Kidney epithelial cell (primary cell): ENCODE measurements around the gene ATP8A1. TPM values are rescaled to one million over a fixed set of nuclear protein-coding genes. Genes with fewer than 3 reads are reported as not detected.
A peak's percentile ranks its signal among the peaks of the same experiment; 100 is the strongest.

ENCODE experiments used
- DNase-seq: peaks from one replicate; pipeline ENCODE4 v3.0.0-alpha.2; 2010; ENCODE audit warnings: low read depth
- H3K27me3 ChIP-seq: 2 replicates; pipeline ENCODE4 v1.6.0; 2011; ENCODE audit warnings: low read length; ENCODE audit not compliant: control insufficient read depth, insufficient read depth
- H3K36me3 ChIP-seq: 2 replicates; pipeline ENCODE4 v1.5.1; 2011; ENCODE audit warnings: low read length; ENCODE audit not compliant: control insufficient read depth, insufficient read depth
- H3K4me3 ChIP-seq: 2 replicates; pipeline ENCODE4 v1.5.1; 2011; ENCODE audit warnings: low read depth, mild to moderate bottlenecking, control low read depth, low read length
- CTCF ChIP-seq: IDR thresholded peaks from 2 replicates; pipeline ENCODE4 v1.5.1; 2011; ENCODE audit warnings: mild to moderate bottlenecking, moderate library complexity, low read length, control low read depth, inconsistent platforms; ENCODE audit not compliant: insufficient read depth, poor library complexity, severe bottlenecking
- total RNA-seq: library from RNA; depleted of rRNA; stranded (reverse); fragments of >200 nt; gene quantifications from 2 replicates; pipeline ENCODE4 v1.2.3, GENCODE V29; 2015

The ATP8A1 gene
- total RNA-seq, 1 donor from 2014 or later: 3.3 TPM

- no peaks in the 10 kb centered on the region for H3K27me3 ChIP-seq
- TF ChIP-seq CTCF: no peak
- no peak for DNase-seq
These were observed 83.7 kb downstream of the ATP8A1 start for GRCh38 chr4:42573249-42573648.

GRCh38 chr4:42570221-42570620 lies 86.7 kb downstream of the ATP8A1 start:
- Histone ChIP-seq H3K4me3 (no peak overlapping the region), H3K27me3 (no peaks in the 10 kb centered on the region), H3K36me3 (no peaks in the 10 kb centered on the region)
- no peak for DNase-seq
- no peak for TF ChIP-seq CTCF

More at GRCh38 chr4:42573249-42573648, 83.7 kb downstream of the ATP8A1 start:
- H3K4me3 ChIP-seq: no peak overlapping the region
- no peaks in the 10 kb centered on the region for H3K36me3 ChIP-seq

GRCh38 chr4:42568610-42569207 lies 88.2 kb downstream of the ATP8A1 start:
- H3K4me3 ChIP-seq: no peak overlapping the region
- TF ChIP-seq CTCF: peak; percentile 70
- no peaks in the 10 kb centered on the region for H3K27me3 ChIP-seq
- DNase-seq: peak; percentile 14
- no peaks in the 10 kb centered on the region for H3K36me3 ChIP-seq

DNA sequence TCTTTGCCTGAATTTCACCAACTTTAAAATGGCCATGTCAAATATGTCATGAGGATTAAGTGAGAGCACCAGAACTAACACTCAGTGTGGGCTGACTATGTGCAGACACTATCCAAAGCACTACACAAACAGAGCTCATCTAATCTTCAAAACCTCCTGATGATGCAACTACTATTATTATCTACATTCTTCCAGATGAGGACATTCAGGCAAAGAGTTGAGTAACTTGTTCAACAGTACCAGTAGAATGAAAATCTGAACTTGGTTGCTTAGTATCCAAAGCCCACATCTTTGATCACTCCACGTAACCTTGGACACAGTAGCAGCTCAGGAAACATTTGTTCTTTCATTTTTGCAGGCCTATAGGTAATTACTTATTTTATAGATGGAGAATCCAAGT lies 90.1 kb downstream of the ATP8A1 start:
- TF ChIP-seq CTCF: no peak

DNA sequence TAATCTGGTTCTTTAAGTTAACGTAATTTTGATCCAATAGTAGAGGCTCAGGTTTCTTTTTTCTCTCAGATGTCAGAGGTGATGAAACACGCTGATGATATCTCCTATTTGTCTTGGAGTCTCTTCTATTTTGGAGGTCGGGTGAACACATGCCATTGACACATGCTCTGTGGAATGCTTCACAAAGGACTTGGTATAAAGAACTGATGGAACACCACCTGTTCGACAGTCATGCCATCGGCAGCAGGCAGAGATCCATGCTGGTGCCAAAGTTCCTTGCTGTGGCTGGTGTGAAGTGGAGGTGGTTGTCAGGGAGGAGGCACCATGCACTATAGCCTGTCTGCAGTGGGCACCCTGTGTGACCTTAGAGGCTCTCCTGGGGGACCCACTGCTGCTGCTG lies 94.9 kb downstream of the ATP8A1 start:
- H3K4me3 ChIP-seq: no peak overlapping the region
- no peak for TF ChIP-seq CTCF
- DNase-seq: no peak
- H3K27me3 ChIP-seq: no peaks in the 10 kb centered on the region
- H3K36me3 ChIP-seq: no peaks in the 10 kb centered on the region

More for the DNA sequence above, 90.1 kb downstream of the ATP8A1 start:
- Histone ChIP-seq H3K27me3 (no peaks in the 10 kb centered on the region), H3K36me3 (no peaks in the 10 kb centered on the region), H3K4me3 (no peak overlapping the region)
- no peak for DNase-seq

DNA sequence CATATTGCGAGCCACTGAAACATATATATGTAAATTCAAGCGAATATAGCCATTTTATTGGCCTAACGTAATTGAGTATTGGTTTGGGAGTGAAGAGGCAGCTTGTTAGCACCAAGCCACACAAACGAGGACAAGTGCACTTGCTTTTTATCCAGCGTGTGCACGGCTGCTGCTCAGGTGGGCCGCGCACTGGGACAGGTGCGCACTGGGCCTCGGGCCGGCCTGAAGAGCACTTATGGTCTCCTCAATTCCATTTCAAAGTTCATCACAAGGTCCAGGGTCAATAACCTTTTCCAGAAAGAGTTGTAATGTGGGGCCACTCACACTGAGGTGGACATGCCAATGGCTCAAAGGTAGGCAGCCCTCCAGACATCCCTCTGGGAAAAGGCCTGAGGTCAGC lies 95.9 kb downstream of the ATP8A1 start:
- no peaks in the 10 kb centered on the region for H3K27me3 ChIP-seq
- no peaks in the 10 kb centered on the region for H3K36me3 ChIP-seq
- TF ChIP-seq CTCF: no peak
- no peak overlapping the region for H3K4me3 ChIP-seq
- DNase-seq: no peak
